ENCODE results near the gene SLC1A7. TPM values are rescaled to one million over a fixed set of nuclear protein-coding genes. Genes with fewer than 3 reads are reported as not detected.

The SLC1A7 gene
- total and polyA plus RNA-seq, 8 donors = 0.08 to 0.45 (median 0.29) TPM; not detected in 5

- Histone ChIP-seq H3K9me3 (no peaks in the 10 kb centered on the region), H3K27ac (no peak overlapping the region), H3K27me3 (no peaks in the 10 kb centered on the region), H3K36me3 (peaks cover 7 to 100% (median 46%) of the 10 kb centered on the region in 4 donors), H3K4me1 (peaks cover 0 to 19% (median 3%) of the 10 kb centered on the region in 4 donors), H3K4me3 (no peak overlapping the region)
- no peak for DNase-seq
- WGBS, 5 donors = 74 to 91% (median 86%) methylated on average over 13 of the region's 13 CpGs
- intact Hi-C loops (cut with DNase I; ENCODE audit: low total_unique reads) = no loop called here
- TF ChIP-seq CTCF (IDR thresholded peaks at IDR 0.05) (no peak), POLR2A (IDR thresholded peaks at IDR 0.05) (no peak), POLR2AphosphoS5 (IDR thresholded peaks at IDR 0.05) (no peak), EP300 (IDR thresholded peaks at IDR 0.05) (no peak)
Measured at GRCh38 chr1:53082826-53083455, 59.5 kb downstream of the SLC1A7 start.

GRCh38 chr1:53081384-53082066 lies 60.9 kb downstream of the SLC1A7 start:
- no peak for TF ChIP-seq POLR2AphosphoS5 (IDR thresholded peaks at IDR 0.05)
- no peak for TF ChIP-seq EP300 (IDR thresholded peaks at IDR 0.05)
- TF ChIP-seq CTCF (IDR thresholded peaks at IDR 0.05) = no peak
- no peak for TF ChIP-seq POLR2A (IDR thresholded peaks at IDR 0.05)
- Histone ChIP-seq H3K36me3 (peaks cover 7 to 96% (median 52%) of the 10 kb centered on the region in 4 donors), H3K4me1 (peaks cover 0 to 5% (median 2%) of the 10 kb centered on the region in 4 donors), H3K27ac (no peak overlapping the region), H3K4me3 (no peak overlapping the region), H3K27me3 (no peaks in the 10 kb centered on the region), H3K9me3 (no peaks in the 10 kb centered on the region)
- 77 to 91% (median 85%) methylated on average over 8 to 14 of the region's 14 CpGs for WGBS, 5 donors
- intact Hi-C loops (cut with DNase I; ENCODE audit: low total_unique reads) = no loop called here
- no peak for DNase-seq

GRCh38 chr1:53080769-53081168 lies 61.7 kb downstream of the SLC1A7 start:
- DNase-seq = no peak
- WGBS, 5 donors = 80 to 89% (median 84%) methylated on average over 15 of the region's 15 CpGs
- Histone ChIP-seq H3K36me3 (peaks cover 7 to 88% (median 52%) of the 10 kb centered on the region in 4 donors), H3K4me3 (no peak overlapping the region), H3K9me3 (no peaks in the 10 kb centered on the region), H3K27ac (no peak overlapping the region), H3K27me3 (no peaks in the 10 kb centered on the region), H3K4me1 (no peaks in the 10 kb centered on the region)
- TF ChIP-seq POLR2A (IDR thresholded peaks at IDR 0.05) (no peak), EP300 (IDR thresholded peaks at IDR 0.05) (no peak), CTCF (IDR thresholded peaks at IDR 0.05) (no peak), POLR2AphosphoS5 (IDR thresholded peaks at IDR 0.05) (no peak)
- intact Hi-C loops (cut with DNase I; ENCODE audit: low total_unique reads) = no loop called here

- intact Hi-C loops (cut with DNase I; ENCODE audit: low total_unique reads) = no loop called here
- TF ChIP-seq POLR2AphosphoS5 (IDR thresholded peaks at IDR 0.05) (no peak), CTCF (IDR thresholded peaks at IDR 0.05) (no peak), EP300 (IDR thresholded peaks at IDR 0.05) (no peak)
- Histone ChIP-seq H3K4me3 (no peak overlapping the region), H3K27me3 (no peaks in the 10 kb centered on the region), H3K36me3 (peaks cover 7 to 81% (median 52%) of the 10 kb centered on the region in 4 donors), H3K9me3 (no peaks in the 10 kb centered on the region), H3K27ac (no peak overlapping the region), H3K4me1 (no peaks in the 10 kb centered on the region)
- no peak for DNase-seq
- 57 to 87% (median 68%) methylated on average over 3 of the region's 3 CpGs for WGBS, 5 donors
Measured at GRCh38 chr1:53080041-53080440, 62.4 kb downstream of the SLC1A7 start.

Data from stomach (tissue), 9 donors.